WTC11 (cell line): Measurements from ENCODE around the gene BIRC5.
"Not testable (repeated sequence)": the region's sequence is repeated elsewhere in the genome, so short reads cannot be mapped to it uniquely, and the experiment has no call there.

Experiments
- AFF4 ChIP-seq: sonication (generic); formaldehyde crosslinking; IDR thresholded peaks from 2 replicates; pipeline ENCODE4 v1.8.1; 2023; ENCODE audit warnings: mild to moderate bottlenecking, missing genetic modification reagents, borderline replicate concordance
- FOXK1 ChIP-seq: sonication (generic); formaldehyde crosslinking; IDR thresholded peaks from 2 replicates; pipeline ENCODE4 v1.8.0; 2022; ENCODE audit warnings: mild to moderate bottlenecking, moderate library complexity, missing genetic modification reagents

- not testable (repeated sequence) for TF ChIP-seq FOXK1, AFF4 (CRISPR knock-in tag)
Measured at GRCh38 chr17:78253636-78253945, 39.5 kb downstream of the BIRC5 start.
